ENCODE measurements around the gene PTPRG.
"Not testable (repeated sequence)": the region's sequence is repeated elsewhere in the genome, so short reads cannot be mapped to it uniquely, and the experiment has no call there.

Gene PTPRG

DNA sequence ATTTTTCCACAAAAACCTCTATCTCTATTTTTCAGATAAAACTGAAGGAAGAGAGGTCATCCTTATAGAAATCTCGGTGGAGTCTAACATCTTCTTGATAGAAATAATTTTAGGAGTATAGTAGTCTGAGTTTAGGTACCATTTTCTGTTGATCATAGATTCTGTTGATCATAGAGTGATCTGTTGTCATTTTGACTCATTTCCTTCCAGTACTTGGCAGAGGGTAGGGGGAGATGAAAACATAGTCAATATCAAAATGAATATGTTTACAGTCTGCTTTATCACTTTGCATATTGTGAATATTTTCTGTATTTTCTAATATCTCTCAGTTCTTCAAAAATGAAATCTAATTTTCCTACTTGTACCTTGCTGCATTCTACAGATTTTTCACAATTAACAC, 458.5 kb downstream of the PTPRG start:
- no peak for DNase-seq (ENCODE audit: low read depth)

DNA sequence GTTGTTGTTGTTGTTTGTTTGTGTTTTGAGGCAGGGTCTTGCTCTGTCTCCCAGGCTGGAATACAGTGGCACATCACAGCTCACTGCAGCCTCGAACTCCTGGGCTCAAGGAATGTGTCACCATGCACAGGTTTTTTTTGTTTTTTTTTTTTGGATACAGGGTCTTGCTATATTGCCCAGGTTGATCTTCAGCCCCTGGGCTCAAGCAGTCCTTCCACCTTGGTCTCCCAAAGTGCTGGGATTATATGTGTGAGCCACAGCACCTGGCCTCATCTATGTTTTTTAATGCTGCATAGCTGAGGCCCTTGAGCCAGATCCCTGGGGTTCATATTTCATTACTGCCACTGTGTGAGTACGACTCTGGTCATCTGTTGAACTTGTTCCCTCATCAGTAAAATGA, 459.3 kb downstream of the PTPRG start:
- no peak for DNase-seq (ENCODE audit: low read depth)

DNA sequence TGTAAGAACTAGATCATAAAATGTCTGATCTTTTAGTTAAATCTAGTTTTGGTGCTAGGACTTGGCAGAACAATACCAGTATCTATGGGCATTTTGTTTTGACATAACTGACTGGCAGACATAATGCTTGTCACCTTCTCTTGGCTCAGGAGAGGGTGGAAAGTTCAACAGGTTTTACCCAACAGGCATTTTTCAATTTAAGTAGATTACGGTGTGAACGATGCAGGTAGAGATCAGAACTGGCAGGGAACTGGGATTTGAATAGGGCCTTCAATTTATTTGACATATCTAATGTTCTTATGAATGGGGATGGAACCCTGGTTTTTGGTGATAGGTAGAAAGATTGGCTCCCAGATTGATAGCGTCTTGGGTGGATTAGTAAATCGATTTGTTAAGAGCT, 460.9 kb downstream of the PTPRG start:
- DNase-seq (ENCODE audit: low read depth), result no peak

DNA sequence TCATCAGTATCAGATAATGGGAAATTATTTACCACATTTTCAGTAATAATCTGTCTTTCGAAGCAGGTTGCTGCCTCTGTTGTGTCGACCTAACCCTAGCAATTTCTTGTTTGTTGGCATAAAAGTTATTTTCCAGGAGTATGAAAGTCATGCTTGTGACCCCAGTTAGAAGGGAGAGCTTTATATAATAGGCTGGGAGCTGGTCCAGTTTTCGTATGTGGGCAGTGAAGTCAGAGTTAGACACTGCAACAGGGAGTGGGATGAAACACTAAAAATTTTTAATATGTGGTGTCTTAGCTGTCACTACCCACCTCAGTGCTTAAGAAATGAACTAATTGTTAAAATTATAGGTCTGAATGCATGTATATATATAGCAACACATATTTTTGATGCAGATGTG, 463.5 kb downstream of the PTPRG start:
- DNase-seq (ENCODE audit: low read depth), result no peak

DNA sequence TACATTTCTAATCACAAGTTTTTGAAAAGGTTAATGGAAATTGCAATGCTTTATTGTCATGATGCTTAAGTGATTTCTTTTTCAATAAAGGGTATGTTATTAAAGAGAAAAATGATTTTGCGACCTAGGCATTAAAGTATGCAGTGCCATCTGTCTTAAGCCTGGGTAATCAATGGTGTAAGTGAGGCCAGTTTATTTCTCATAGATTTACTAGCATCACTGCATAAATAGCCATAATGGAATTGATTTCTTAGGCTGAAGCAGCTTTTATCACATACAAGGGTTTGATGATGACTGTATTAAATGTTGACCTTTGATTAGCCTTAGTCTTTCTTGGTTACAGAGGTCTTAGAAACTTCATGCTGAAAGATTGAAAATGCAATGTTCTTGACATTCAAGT, 464.5 kb downstream of the PTPRG start:
- no peak for DNase-seq (ENCODE audit: low read depth)

DNA sequence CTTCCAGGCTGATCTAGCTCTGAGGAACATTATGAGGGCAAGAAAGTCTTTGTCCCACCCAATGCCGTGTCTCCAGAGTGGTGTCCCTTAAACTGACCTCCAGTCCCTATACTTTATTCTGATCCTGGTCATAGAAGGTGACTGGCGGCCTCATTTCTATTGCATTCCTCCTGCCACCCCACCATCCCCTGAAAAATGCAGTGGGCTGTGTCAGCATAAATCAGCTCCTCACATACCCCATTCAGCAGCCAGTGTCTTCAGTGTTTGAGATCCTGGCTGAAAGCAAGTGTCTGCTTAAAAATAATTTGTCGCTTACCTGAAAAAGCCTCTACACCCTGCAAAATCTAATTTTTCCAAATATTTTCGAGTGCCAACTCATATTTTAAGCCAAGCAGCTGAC, 465.9 kb downstream of the PTPRG start:
- DNase-seq (ENCODE audit: low read depth), result no peak

DNA sequence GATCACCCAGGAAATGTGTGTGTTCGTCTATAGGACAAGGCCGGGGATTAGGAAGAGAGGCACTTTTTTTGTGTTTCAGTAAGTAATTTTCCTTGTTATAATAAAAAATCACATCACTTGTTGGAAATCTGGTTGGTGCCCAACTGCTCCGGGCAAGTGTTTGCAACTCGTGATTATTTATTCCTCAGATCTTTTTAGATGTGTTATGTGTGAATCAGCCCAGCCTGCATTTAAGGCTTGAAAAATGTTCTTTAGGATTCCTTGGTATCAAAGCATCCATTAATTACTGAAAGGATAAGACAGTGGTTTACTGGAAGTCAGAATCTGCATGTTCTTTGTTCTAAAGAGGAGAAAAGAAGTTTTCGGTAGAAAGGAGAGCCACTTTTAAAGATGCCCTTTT, 466.4 kb downstream of the PTPRG start:
- no peak for DNase-seq (ENCODE audit: low read depth)

DNA sequence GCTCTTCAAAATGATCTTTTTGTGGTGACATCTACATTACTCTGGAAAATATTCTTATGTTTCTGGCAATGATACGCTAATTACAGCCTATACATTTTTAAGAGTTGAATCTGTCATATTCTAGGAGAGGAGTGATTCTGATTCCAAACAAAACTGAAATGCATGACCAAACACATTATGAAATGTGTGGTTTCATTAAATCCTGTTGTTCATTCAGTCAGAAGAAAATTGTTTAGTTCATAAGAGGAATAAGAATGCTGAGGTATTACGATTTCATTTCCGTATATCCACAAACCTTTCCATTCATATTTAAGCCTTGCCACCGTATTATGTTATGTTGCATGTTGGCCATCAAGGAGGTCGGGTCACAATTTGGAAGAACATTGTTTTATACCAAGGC, 466.9 kb downstream of the PTPRG start:
- DNase-seq (ENCODE audit: low read depth), result no peak

DNA sequence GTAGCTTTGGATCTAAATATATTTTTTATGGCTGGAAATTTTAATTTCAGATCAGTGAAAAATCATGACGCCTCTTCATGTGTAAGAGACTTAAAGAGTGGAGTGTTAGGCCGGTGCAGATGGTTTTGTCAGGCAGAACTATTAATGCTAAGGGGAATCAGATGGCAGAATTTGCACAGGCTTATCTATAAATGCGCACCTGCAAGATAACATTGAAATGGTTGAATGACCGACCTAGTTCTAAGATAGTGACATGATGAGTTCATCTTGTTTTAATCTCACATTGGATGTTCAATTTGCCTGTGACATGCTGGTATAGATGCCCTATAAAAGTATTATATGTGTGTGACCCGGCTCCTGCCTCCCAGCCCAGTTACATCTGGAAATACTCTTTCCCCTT, 471.4 kb downstream of the PTPRG start:
- DNase-seq (ENCODE audit: low read depth), result no peak

DNA sequence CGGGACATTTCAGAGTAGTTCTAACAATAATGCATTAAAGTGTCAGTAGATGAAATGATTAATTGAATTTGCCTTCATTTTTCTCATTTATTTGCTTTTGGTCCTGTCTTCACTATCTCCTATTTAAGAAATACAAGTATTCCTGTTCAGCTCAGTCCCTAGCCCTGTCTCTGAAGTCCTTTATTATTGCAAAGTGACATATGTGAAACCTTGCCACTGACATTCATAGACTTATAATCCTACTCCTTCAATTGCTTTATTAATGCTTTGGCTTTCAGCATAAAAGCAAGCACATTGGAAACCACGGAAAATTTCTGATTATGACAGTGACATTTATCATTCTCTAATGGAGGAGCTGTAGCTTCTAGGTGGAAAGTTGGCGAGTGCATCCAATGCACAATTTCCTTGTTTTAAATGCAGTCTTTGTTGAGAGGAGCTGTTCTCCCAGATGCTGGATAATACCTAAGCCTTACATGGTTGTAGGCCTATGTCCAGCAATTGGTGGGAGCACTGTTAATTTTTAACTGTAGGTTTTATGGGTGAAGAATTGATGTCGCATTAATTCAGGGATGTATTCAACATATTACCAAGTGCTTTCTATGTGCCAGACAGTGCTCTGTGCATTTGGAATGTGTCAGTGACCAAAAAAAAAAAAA, 474.2 kb downstream of the PTPRG start:
- DNase-seq (ENCODE audit: low read depth), result no peak

DNA sequence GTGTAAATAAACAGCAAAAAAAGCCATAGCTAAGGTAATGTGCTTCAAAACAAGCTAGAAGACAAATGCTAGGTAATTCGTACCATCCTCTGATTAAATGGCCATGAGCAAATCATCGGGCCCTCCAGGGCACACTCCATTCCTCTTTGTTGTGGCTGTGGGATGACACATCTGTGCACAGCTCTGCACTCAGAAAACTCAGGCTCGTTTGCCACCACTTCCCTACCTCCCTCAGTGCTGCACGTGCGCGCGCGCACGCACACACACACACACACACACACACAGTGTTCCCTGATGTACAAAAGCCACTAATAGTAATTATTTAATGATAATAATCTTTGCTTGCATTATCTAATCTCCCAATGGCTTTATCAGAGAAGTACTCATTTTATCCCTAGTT, 475.4 kb downstream of the PTPRG start:
- no peak for DNase-seq (ENCODE audit: low read depth)

DNA sequence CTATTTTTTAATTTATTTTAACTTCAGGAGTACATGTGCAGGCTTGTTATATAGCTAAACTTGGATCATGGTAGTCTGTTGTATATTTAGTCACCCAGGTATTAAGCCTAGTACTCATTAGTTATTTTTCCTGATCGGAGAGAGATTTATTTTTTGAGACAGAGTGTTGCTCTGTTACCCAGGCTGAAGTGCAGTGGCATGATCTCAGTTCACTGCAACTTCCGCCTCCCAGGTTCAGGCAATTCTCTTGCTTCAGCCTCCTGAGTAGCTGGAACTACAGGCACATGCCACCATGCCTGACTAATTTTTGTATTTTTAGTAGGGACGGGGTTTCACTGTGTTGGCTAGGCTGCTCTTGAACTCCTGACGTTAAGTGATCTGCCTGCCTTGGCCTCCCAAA, 477.4 kb downstream of the PTPRG start:
- DNase-seq (ENCODE audit: low read depth), result not testable (repeated sequence)

DNA sequence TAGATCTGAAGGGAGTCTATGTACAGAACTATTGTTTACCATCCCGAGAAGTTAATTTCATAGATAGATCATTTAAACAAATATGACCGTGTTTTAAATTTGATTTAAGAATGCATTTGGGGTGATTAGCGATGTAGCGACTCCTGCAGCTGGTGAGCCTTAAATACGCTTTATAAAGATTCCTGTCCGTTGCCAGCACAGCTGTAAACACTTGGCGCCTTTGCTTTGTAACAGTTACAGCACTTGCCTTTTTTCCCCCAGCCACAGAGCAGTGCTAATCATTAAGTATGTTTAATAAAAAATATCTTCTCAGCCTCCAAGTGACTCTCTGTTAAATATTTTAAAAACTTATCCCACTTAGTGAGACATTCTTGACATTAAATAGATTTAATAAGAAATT, 478.2 kb downstream of the PTPRG start:
- no peak for DNase-seq (ENCODE audit: low read depth)

DNA sequence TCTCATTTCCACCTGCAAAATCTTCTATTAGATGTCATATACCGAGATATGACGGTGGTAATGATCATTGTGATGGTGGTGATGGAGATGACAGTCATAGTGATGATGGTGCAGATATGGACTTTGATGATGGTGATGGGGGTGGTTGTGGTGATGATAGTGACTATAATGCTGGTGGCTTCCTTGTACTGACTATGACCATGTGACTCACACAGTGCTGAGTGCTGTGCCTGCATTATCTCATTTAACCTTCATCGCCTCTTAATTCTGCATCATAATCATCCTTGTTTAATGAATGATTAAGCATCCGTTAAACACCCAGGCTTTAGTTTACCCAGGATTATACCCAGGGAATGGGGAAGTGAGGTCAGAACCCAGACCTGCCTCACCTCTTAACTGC, 480.3 kb downstream of the PTPRG start:
- DNase-seq (ENCODE audit: low read depth), result no peak

DNA sequence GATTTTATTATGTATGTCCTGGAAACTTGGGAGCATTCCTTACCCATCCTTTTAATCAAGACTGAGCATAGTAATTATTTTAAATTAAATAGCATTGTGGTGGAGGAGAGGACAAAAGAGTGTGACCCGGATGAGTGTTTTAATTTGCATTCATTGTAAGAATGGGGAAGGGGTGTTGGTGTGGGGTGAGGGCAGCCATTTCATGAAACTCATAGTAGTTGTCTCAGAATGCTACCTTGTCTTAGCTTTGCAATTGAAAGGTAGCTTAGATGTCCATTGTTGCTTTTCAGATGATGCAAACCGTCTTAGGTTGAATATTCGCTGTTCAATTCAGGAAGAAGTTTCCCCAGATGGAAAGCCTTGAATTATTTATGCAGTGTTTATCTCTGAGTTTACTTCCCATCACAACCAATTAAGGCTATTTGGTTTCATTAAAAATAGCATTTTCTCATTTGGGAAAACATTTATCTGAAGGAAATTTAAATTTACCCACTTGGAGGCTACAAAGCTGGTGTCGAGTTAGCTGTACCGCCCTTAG, 483.6 kb downstream of the PTPRG start:
- no peak for DNase-seq (ENCODE audit: low read depth)

DNA sequence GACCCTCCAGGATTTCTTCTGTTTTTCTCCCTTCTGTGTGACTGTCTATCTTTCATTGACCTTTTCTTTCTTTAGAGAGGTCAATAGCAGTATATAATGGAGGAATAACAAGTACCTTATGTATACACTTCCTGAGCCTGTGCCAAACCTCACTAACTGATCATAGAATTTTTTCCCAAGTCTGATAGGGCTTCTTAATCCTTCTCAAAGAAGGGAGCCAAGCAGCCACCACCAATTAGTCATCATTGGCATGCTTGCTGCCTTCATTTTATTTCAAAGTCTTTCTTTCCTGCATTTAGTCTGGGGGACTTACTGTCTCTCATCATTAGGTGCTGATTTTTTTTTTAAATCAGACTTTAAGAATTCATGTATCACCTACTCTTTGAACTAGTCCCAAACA, 485.0 kb downstream of the PTPRG start:
- no peak for DNase-seq (ENCODE audit: low read depth)

DNA sequence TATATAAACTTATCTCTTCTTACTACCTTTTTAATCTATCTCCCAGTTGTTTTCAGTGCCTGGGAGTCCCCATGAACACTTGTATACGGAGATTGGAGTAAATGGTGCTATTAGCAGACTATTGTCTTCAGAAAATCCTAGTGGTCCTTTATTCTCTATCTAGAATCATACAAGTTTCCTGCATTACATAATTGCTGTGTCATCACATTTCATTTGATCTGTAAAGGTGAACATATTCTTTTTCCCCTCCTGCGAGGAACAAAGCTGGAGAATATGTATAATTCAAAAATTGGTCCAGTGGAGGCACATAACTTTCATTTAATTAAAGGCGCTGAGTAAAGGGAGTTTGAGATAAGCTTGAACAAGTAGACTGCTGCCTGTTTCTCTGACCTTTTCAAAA, 487.2 kb downstream of the PTPRG start:
- DNase-seq (ENCODE audit: low read depth), result no peak

DNA sequence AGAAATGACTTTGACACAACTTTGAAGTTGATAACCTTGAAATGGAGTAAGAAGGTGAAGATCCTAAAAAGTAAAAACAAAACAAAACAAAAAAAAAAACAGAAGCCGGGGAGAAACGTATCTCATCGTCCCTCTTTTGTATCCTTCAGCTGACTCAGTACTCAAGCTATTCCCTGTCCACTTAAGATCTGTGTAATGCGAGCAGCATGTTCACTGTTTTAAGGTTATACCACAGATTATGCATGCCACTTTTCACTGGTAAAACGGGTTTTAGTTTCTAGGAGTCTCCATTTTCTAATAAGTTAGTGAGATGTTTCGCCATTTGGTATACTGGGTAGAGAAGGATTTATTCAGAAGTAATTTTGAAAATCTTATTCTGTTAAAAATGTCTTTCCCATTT, 487.7 kb downstream of the PTPRG start:
- DNase-seq (ENCODE audit: low read depth), result no peak

DNA sequence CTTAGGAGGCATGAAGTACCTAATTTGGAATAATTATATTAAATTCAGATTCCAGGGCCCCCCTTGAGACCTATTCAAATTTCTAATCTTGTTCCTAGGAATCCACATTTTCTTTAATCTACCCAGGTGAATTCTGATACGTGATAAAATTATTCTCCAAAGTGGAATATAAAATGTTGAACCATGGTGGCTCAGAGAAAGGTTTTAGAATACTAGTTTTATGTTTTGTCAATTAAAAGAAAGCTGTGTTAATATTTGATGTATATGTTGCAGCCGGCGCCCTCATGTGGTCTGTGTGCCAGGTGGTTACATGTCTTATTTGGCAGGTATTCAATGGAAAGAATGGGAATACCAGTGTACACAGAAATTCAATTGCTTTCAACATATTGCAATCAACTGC, 490.1 kb downstream of the PTPRG start:
- no peak for DNase-seq (ENCODE audit: low read depth)

DNA sequence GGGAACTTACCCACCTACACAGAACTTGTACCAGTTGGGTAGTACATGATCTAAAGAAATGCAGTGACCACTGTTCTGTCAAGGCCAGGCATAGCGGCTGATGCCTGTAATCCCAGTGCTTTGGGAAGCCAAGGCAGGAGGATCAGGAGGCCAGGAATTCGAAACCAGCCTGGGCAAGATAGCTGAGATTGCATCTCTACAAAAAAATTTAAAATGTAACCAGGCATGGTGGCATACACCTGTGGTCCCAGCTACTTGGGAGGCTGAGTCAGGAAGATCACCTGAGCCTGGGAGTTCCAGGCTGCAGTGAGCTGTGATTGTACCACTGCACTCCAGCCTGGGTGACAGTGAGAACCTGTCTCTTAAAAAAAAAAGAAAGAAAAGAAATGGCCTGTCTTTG, 491.0 kb downstream of the PTPRG start:
- DNase-seq (ENCODE audit: low read depth), result no peak

DNA sequence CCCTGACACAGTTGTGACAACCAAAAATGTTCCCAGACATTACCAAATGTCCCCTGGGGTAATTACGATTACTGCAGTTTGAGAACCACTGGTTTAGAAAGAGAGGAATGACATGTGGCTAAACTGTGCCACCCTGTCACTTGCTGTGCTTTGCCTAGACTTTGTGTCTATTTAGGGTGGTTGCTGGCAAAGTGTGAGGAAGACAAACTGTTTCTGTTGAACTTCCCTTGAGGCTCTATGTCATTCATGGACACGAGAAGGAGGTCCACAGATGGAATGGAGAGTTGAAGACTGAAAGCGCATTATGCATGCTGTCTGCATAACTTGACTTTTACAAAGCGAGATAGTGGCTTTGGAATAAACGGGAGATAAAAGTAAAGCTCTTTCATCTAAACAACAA, 495.3 kb downstream of the PTPRG start:
- DNase-seq (ENCODE audit: low read depth), result no peak

DNA sequence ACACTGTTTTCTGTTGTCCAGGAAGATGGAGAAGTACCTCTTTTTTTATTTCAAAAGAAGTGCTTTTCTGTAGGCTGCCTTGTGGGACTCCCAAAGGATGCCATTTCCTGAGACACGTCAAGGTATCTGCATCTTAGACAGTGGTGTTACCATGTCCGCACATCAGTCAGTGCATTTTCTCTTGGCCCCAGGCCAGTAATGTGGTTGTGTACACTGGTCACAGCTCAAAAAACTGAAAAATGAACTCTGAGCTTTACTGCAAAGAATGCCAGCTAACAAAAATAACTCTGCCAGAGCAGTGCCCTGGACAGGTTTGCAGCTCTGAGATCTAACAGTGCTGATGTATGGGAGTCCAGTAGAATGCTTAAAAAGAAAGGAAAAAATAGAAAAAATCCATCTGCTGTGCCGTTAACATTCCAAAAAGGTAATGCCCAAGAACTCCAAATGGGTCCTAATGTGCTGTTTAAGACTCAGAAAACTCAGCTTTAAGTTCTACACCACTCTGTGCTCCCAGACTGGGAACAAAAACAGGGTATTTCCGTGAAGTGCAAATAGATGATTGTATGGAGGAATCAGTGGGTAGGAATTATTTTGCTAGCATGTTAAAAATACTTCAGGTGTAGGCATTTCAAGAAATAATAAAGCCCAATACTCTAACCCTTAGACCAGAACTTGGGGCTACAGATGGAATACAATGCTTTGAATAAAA, 496.1 kb downstream of the PTPRG start:
- no peak for DNase-seq (ENCODE audit: low read depth)

DNA sequence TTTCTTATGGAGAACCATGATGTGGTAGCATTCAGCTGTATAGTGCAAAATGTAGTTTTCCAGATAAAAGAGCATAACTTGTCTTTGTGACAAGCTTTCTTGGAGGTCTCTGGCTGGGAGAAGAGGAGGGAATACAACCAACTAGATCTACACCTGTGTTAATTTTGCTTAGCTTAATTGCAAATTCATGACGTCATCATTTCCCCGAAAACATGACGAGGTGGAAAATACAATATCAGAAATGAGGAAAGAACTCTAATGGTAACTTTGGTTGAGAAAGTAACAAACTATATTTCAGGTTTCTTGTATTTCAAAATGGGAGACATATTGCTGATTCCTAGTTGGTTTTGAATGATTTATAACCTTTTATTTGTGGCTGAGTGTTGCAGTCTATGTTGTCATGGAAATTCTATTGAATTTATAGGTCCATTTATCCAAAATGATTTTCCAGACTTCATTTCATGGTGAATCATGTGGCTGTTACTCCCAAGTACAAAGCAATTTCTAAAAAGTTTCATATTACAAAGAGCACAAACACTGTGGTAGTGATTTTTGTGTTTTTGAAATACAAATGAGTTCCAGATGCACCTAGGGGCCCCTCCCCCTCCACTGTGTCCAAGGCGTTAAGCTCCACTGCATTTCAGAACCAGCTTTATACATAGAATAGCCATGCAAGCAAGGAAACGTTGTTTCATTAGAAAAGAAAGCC, 504.8 kb downstream of the PTPRG start:
- no peak for DNase-seq (ENCODE audit: low read depth)
